Activated CD8-positive, alpha-beta T cell treated with anti-CD3 and anti-CD28 coated beads, Interleukin-2, amount 10 ng/mL, durations not matched to agents 7 days and 5 days (primary cell): ENCODE measurements around the gene SLC30A3. TPM values are rescaled to one million over a fixed set of nuclear protein-coding genes. Genes with fewer than 3 reads are reported as not detected.

Experiments
- ATAC-seq: fragments of 150-1000 bp; cut with Tn5 transposase; one replicate; pipeline ENCODE4 v1.10.0; 2021; ENCODE audit warnings: moderate library complexity
- CTCF ChIA-PET: fragments of 350-600 bp; sonication (Branson Sonifier 250); formaldehyde crosslinking; loops from one replicate; lab custom pipeline; 2021; ENCODE audit warnings: antibody characterized with exemption; lab: Charles Lee
- POLR2A ChIA-PET: fragments of 350-600 bp; sonication (Branson Sonifier 250); formaldehyde crosslinking; loops from one replicate; lab custom pipeline; 2021; ENCODE audit warnings: antibody characterized with exemption; lab: Charles Lee
- DNase-seq: peaks from one replicate; pipeline ENCODE4 v3.0.0-alpha.2; 2020
- H3K27ac Mint-ChIP-seq: one replicate; pipeline ENCODE4 v1.8.0; 2021; ENCODE audit warnings: mild to moderate bottlenecking, mixed read lengths
- H3K27me3 Mint-ChIP-seq: one replicate; pipeline ENCODE4 v1.8.0; 2021; ENCODE audit warnings: low read depth, mixed read lengths
- H3K36me3 Mint-ChIP-seq: one replicate; pipeline ENCODE4 v1.8.0; 2021; ENCODE audit warnings: low read depth, mixed read lengths
- H3K4me1 Mint-ChIP-seq: one replicate; pipeline ENCODE4 v1.8.0; 2021; ENCODE audit warnings: low read depth, mixed read lengths
- H3K4me3 Mint-ChIP-seq: one replicate; pipeline ENCODE4 v1.8.0; 2021; ENCODE audit warnings: mild to moderate bottlenecking, mixed read lengths
- H3K9me3 Mint-ChIP-seq: one replicate; pipeline ENCODE4 v1.8.0; 2022; ENCODE audit warnings: mixed read lengths; ENCODE audit not compliant: insufficient read depth
- total RNA-seq, 2 experiments: library from RNA; stranded (reverse); gene quantifications; one replicate each; pipeline ENCODE4 v1.2.3, GENCODE V29; 2021

The SLC30A3 gene
- total RNA-seq, 2 experiments from 2014 or later: not detected

GRCh38 chr2:27225526-27225925 is 37.3 kb downstream of the SLC30A3 start:
- H3K9me3 Mint-ChIP-seq: no peaks in the 10 kb centered on the region
- ChIA-PET CTCF (no interaction called here), POLR2A (no interaction called here)
- peaks cover 63% of the 10 kb centered on the region for H3K36me3 Mint-ChIP-seq
- H3K27ac Mint-ChIP-seq: no peak overlapping the region
- H3K4me1 Mint-ChIP-seq: peaks cover 1% of the 10 kb centered on the region
- H3K4me3 Mint-ChIP-seq: no peak overlapping the region
- ATAC-seq (no peak), DNase-seq (no peak)
- H3K27me3 Mint-ChIP-seq: no peaks in the 10 kb centered on the region

- POLR2A ChIA-PET: no interaction called here
Observed at GRCh38 chr2:27223416-27223815, 39.4 kb downstream of the SLC30A3 start.

DNA sequence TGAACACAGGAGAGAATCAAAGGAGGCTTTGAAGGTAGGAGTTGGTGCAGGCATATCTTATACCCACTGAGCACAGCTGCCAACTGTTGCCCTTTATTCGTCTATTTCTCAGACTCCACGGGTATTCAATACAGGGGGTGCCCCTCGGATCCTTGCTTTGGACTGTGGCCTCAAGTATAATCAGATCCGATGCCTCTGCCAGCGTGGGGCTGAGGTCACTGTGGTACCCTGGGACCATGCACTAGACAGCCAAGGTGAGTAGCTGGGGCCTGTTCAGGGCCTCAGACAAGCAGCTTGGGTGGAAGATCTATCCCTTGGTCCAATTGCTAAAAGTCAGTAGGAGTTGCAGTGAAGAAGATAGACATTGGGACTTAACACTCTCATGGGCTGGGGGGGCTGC is 40.4 kb downstream of the SLC30A3 start:
- Mint-ChIP-seq H3K36me3 (peaks cover 77% of the 10 kb centered on the region), H3K9me3 (no peaks in the 10 kb centered on the region), H3K27me3 (no peaks in the 10 kb centered on the region), H3K4me3 (no peak overlapping the region), H3K4me1 (peaks cover 24% of the 10 kb centered on the region), H3K27ac (no peak overlapping the region)
- DNase-seq: no peak
- no peak for ATAC-seq
- POLR2A ChIA-PET: interaction anchor here (1.1 kb wide), 1 partner anchor 11 kb away, joined by 3 read pairs; the partner anchor contains the start of genes ATRAID and SLC5A6
- CTCF ChIA-PET: no interaction called here

More at GRCh38 chr2:27223416-27223815, 39.4 kb downstream of the SLC30A3 start:
- H3K27ac Mint-ChIP-seq: no peak overlapping the region
- peaks cover 15% of the 10 kb centered on the region for H3K4me1 Mint-ChIP-seq
- no peaks in the 10 kb centered on the region for H3K27me3 Mint-ChIP-seq
- H3K9me3 Mint-ChIP-seq: no peaks in the 10 kb centered on the region
- H3K4me3 Mint-ChIP-seq: no peak overlapping the region
- CTCF ChIA-PET: interaction anchor here (1.3 kb wide), 1 partner anchor 56 kb away, joined by 4 read pairs; no protein-coding TSS in a partner anchor
- peaks cover 75% of the 10 kb centered on the region for H3K36me3 Mint-ChIP-seq
- no peak for ATAC-seq
- DNase-seq: no peak

DNA sequence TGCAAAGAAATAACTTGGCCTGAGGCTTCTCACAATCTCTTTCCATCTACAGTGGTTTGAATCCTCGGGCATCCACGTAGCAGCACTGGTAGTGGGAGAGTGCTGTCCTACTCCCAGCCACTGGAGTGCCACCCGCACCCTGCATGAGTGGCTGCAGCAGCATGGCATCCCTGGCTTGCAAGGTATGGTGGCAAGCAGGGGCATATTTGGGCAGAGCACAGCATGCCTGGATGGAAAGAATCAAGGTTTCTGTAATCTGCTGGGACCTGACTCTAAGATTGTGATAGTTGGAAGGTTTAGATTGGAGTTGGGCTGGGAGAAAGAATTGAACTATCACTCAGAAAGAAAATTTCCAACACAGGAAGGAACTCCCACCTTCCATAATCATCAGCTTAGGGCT is 41.7 kb downstream of the SLC30A3 start:
- Mint-ChIP-seq H3K27ac (no peak overlapping the region), H3K9me3 (no peaks in the 10 kb centered on the region), H3K36me3 (peaks cover 78% of the 10 kb centered on the region), H3K4me3 (no peak overlapping the region), H3K27me3 (no peaks in the 10 kb centered on the region), H3K4me1 (peaks cover 34% of the 10 kb centered on the region)
- DNase-seq: no peak
- CTCF ChIA-PET: no interaction called here
- ATAC-seq: no peak
- POLR2A ChIA-PET: interaction anchor here (0.7 kb wide), 1 partner anchor 701 kb away, joined by 3 read pairs; no protein-coding TSS in a partner anchor

- Mint-ChIP-seq H3K27ac (no peak overlapping the region), H3K4me3 (no peak overlapping the region), H3K36me3 (peaks cover 82% of the 10 kb centered on the region), H3K27me3 (no peaks in the 10 kb centered on the region), H3K9me3 (no peaks in the 10 kb centered on the region), H3K4me1 (peaks cover 38% of the 10 kb centered on the region)
- ATAC-seq (no peak), DNase-seq (no peak)
- ChIA-PET CTCF (interaction anchor here (1.2 to 1.6 kb wide), 2 partner anchors 45 to 60 kb away, joined by 3 read pairs; no protein-coding TSS in a partner anchor), POLR2A (no interaction called here)
Observed at GRCh38 chr2:27220091-27220490, 42.8 kb downstream of the SLC30A3 start.

DNA sequence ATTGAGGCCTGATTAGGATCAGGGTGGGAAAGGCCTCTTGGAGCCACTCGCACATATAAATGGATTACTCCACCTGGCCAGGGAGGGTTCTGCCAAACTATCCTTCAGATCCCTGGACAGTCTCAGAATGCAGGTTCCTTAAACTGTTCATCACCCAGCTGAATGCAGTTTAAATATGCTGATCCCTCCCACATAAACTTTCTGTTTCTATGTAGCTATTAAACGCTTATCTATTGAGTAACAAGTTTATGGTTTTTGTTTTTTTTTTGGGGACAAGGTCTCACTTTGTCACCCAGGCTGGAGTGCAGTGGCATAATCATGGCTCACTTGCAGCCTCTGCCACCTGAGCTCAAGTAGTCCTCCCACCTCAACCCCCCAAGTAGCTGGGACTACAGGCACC is 43.8 kb downstream of the SLC30A3 start:
- H3K27me3 Mint-ChIP-seq: no peaks in the 10 kb centered on the region
- no peak for ATAC-seq
- H3K4me3 Mint-ChIP-seq: peak overlapping the region; percentile 97
- ChIA-PET POLR2A (no interaction called here), CTCF (interaction anchor here (0.7 to 1.6 kb wide), 3 partner anchors 46 to 110 kb away, joined by 3 read pairs; no protein-coding TSS in a partner anchor)
- H3K4me1 Mint-ChIP-seq: peaks cover 41% of the 10 kb centered on the region
- peaks cover 76% of the 10 kb centered on the region for H3K36me3 Mint-ChIP-seq
- no peak for DNase-seq
- no peaks in the 10 kb centered on the region for H3K9me3 Mint-ChIP-seq
- H3K27ac Mint-ChIP-seq: no peak overlapping the region

GRCh38 chr2:27218614-27219013 is 44.2 kb downstream of the SLC30A3 start:
- POLR2A ChIA-PET: no interaction called here
- Mint-ChIP-seq H3K27me3 (no peaks in the 10 kb centered on the region), H3K4me1 (peaks cover 44% of the 10 kb centered on the region), H3K36me3 (peaks cover 76% of the 10 kb centered on the region), H3K4me3 (peak overlapping the region; percentile 97), H3K9me3 (no peaks in the 10 kb centered on the region), H3K27ac (peak overlapping the region; percentile 95)
- CTCF ChIA-PET: interaction anchor here (0.7 to 1.6 kb wide), 3 partner anchors 47 to 110 kb away, joined by 3 read pairs; no protein-coding TSS in a partner anchor
- ATAC-seq (no peak), DNase-seq (no peak)

DNA sequence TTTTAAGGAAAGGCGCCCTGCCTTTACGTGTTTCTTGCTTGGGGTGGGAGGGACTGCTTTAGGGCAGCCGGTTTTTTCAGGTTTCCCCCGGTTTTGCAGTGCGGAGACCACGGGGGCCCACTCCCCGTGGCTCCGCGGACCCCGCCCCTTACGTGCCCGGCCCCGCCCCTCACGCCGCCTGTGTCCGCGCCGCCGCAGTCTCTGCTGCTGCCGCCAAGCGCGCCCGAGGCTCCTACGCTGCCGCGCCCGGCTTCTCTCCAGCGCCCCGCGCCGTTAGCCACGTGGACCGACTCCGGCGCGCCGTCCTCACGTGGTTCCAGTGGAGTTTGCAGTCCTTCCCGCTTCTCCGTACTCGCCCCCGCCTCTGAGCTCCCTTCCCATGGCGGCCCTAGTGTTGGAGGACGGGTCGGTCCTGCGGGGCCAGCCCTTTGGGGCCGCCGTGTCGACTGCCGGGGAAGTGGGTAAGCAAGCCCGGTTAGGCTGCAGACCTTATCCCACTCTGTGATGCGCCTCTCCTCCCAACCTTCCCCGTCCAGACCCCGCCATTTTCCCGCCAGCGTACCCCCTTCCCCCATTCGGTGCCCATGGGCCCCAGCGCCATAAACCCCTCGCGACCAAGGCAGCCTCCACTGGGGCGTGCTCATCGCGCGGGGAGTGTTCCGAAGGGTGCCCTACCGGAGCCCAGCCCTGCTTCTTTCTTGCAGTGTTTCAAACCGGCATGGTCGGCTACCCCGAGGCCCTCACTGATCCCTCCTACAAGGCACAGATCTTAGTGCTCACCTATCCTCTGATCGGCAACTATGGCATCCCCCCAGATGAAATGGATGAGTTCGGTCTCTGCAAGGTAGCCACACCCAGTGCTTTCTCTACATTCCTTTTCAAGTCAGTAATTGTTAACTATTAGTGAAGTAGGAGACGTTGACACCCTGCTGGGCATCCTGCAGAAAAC is 45.4 kb downstream of the SLC30A3 start, which contains the start of gene CAD:
CAD (plus strand) TSS at position 197 of the 949 bp plus-strand sequence; CDS start at position 380, 183 bp downstream.
- ChIA-PET POLR2A (interaction anchor here (0.5 to 1.5 kb wide), 3 partner anchors 143 to 308 kb away, joined by 3 to 4 read pairs (median 4); no protein-coding TSS in a partner anchor), CTCF (interaction anchor here (1.1 kb wide), 1 partner anchor 84 kb away, joined by 4 read pairs; no protein-coding TSS in a partner anchor)
- peaks cover 75% of the 10 kb centered on the region for H3K36me3 Mint-ChIP-seq
- H3K27ac Mint-ChIP-seq: peak within 1 kb of the TSS; percentile 95
- DNase-seq: peak; percentile 90
- peak within 1 kb of the TSS; percentile 97 for H3K4me3 Mint-ChIP-seq
- no peaks in the 10 kb centered on the region for H3K27me3 Mint-ChIP-seq
- H3K4me1 Mint-ChIP-seq: peaks cover 52% of the 10 kb centered on the region
- peak; percentile 89 for ATAC-seq
- H3K9me3 Mint-ChIP-seq: no peaks in the 10 kb centered on the region

GRCh38 chr2:27216416-27217137 is 46.3 kb downstream of the SLC30A3 start:
- POLR2A ChIA-PET: interaction anchor here (0.5 to 1.5 kb wide), 3 partner anchors 142 to 307 kb away, joined by 3 to 4 read pairs (median 4); no protein-coding TSS in a partner anchor
- H3K27me3 Mint-ChIP-seq: no peaks in the 10 kb centered on the region

GRCh38 chr2:27214941-27215340 is 47.9 kb downstream of the SLC30A3 start:
- Mint-ChIP-seq H3K4me3 (no peak overlapping the region), H3K4me1 (peaks cover 56% of the 10 kb centered on the region), H3K36me3 (peaks cover 59% of the 10 kb centered on the region), H3K9me3 (no peaks in the 10 kb centered on the region), H3K27me3 (no peaks in the 10 kb centered on the region), H3K27ac (no peak overlapping the region)
- no peak for ATAC-seq
- ChIA-PET CTCF (no interaction called here), POLR2A (no interaction called here)
- DNase-seq: no peak

More at GRCh38 chr2:27216416-27217137, 46.3 kb downstream of the SLC30A3 start:
- Mint-ChIP-seq H3K9me3 (no peaks in the 10 kb centered on the region), H3K4me1 (peaks cover 52% of the 10 kb centered on the region), H3K4me3 (peak overlapping the region; percentile 97), H3K27ac (peak overlapping the region; percentile 95), H3K36me3 (peaks cover 70% of the 10 kb centered on the region)
- CTCF ChIA-PET: interaction anchor here (1.1 kb wide), 1 partner anchor 83 kb away, joined by 4 read pairs; no protein-coding TSS in a partner anchor
- DNase-seq (no peak), ATAC-seq (no peak)
